Lower lobe of right lung (tissue), 2 donors: ENCODE measurements around the gene LYPD4. TPM values are rescaled to one million over a fixed set of nuclear protein-coding genes. Genes with fewer than 3 reads are reported as not detected.
"Not testable (repeated sequence)": the region's sequence is repeated elsewhere in the genome, so short reads cannot be mapped to it uniquely, and the experiment has no call there.

ENCODE experiments used
- ATAC-seq, 2 donors: fragments of 200-7000 bp; cut with Tn5 transposase; one replicate each; pipeline ENCODE4 v1.9.1; 2020 to 2022; ENCODE audit warnings: mild to moderate bottlenecking in 2 of 2, moderate library complexity in 2 of 2
- DNase-seq: peaks from one replicate; pipeline ENCODE4 v3.0.0-alpha.2; 2020
- H3K27ac ChIP-seq: fragments of 200-600 bp; one replicate; pipeline ENCODE4 v1.8.0; 2022
- H3K27me3 ChIP-seq: fragments of 200-600 bp; one replicate; pipeline ENCODE4 v1.8.0; 2022; ENCODE audit warnings: low read depth
- H3K36me3 ChIP-seq: fragments of 200-600 bp; one replicate; pipeline ENCODE4 v1.8.0; 2022; ENCODE audit warnings: mild to moderate bottlenecking
- H3K4me1 ChIP-seq: fragments of 200-600 bp; one replicate; pipeline ENCODE4 v1.8.0; 2022
- H3K4me3 ChIP-seq: fragments of 200-600 bp; one replicate; pipeline ENCODE4 v1.8.0; 2022; ENCODE audit warnings: mild to moderate bottlenecking
- H3K9me3 ChIP-seq: fragments of 200-600 bp; one replicate; pipeline ENCODE4 v1.8.0; 2022
- intact Hi-C: fragments of 100-400 bp; cut with DNase I; formaldehyde crosslinking; loops from one replicate; pipeline ENCODE4 v1.11.0; 2022
- total RNA-seq: library from RNA; stranded (reverse); fragmentation: NEBNext Ultra II Directional; extraction: Animal tissue kit (Norgen Biotek cat#: 25700); gene quantifications from one replicate; pipeline ENCODE4 v1.2.1, GENCODE V29; 2021
- TF ChIP-seq, protein P1 (sequence below): fragments of 200-600 bp; IDR thresholded peaks from one replicate; pipeline ENCODE4 v1.8.0; 2022; ENCODE audit warnings: antibody characterized with exemption, mild to moderate bottlenecking
- donor health status: DM: no; HTN: yes; CAD: no; lungs with severe emphysema.

Gene LYPD4
- total RNA-seq, 1 donor from 2014 or later, result not detected

DNA sequence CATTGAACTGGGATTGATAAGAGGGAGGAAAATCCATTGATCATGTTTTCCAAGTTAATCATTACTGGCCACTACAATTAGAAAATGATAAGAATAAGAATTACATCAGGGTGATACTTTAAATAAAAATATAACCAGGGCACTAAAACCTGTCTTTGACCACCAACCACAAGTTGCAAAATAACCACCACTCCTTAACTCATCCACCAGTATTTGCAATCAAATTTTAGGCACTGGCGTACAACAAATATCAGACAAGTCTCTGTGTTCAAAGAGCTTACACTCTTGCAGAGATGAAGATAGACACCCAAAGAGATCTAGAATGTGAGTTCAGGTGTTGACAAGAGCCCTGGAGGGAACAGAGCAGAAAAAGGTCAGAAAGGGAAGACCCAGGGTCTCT, 47.6 kb downstream of the LYPD4 start:
- Histone ChIP-seq H3K9me3 (no peaks in the 10 kb centered on the region), H3K4me1 (peaks cover 30% of the 10 kb centered on the region), H3K4me3 (no peak overlapping the region), H3K27me3 (peaks cover 10% of the 10 kb centered on the region), H3K27ac (no peak overlapping the region), H3K36me3 (no peaks in the 10 kb centered on the region)
- intact Hi-C loops, result no loop called here
- ATAC-seq (no peak), DNase-seq (no peak)
- TF ChIP-seq, protein P1, sequence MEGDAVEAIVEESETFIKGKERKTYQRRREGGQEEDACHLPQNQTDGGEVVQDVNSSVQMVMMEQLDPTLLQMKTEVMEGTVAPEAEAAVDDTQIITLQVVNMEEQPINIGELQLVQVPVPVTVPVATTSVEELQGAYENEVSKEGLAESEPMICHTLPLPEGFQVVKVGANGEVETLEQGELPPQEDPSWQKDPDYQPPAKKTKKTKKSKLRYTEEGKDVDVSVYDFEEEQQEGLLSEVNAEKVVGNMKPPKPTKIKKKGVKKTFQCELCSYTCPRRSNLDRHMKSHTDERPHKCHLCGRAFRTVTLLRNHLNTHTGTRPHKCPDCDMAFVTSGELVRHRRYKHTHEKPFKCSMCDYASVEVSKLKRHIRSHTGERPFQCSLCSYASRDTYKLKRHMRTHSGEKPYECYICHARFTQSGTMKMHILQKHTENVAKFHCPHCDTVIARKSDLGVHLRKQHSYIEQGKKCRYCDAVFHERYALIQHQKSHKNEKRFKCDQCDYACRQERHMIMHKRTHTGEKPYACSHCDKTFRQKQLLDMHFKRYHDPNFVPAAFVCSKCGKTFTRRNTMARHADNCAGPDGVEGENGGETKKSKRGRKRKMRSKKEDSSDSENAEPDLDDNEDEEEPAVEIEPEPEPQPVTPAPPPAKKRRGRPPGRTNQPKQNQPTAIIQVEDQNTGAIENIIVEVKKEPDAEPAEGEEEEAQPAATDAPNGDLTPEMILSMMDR, result no peak

DNA sequence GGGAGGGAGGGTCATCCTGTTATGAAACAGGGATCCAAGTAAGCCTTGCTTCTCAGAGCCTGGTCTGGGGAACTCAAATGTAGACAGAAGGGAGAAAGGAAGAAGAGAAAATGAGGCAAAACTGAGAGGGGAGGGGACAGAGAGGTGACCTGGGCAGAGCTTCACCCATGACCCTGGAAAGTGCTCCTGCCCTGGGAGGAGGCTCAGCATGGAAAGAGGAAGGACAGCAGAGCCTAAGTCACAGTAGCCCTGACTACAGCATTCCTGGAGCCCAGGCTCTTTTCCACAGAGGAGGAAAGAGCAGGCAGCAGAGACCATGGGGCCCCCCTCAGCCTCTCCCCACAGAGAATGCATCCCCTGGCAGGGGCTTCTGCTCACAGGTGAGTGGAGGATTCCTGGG, 48.1 kb downstream of the LYPD4 start, which contains the start of gene CEACAM3:
TSS of gene CEACAM3 (plus strand) at position 226 of the 400 bp plus-strand sequence. CDS start at position 317, 91 bp downstream.
- Histone ChIP-seq H3K27ac (no peak within 1 kb of the TSS), H3K9me3 (no peaks in the 10 kb centered on the region), H3K4me3 (no peak within 1 kb of the TSS), H3K4me1 (peaks cover 31% of the 10 kb centered on the region), H3K27me3 (peaks cover 10% of the 10 kb centered on the region), H3K36me3 (no peaks in the 10 kb centered on the region)
- TF ChIP-seq, protein P1, result no peak
- intact Hi-C loops, result no loop called here
- no peak for DNase-seq
- peak in 1 of 2 donors; percentile 28 for ATAC-seq

DNA sequence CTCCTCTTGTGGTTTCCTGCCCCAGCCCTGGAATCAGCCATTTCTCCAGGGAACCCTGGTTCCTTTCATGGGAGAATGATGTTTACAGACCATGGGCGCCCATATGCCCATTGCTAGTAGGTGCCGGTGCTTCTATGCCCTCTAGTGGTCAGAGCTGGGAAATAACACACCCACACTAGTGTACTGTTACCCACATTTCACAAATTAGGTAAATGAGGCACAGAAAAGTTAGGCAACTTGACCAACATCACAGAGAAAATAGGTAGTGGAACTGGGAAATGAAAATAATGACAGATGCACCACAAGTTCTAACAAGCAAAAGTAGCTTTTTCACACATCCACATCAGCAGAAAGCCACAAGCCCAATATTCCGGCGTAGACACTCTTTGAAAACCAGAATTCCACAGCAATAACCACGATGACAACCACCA, 49.4 kb downstream of the LYPD4 start:
- H3K27ac ChIP-seq, result no peak overlapping the region

DNA sequence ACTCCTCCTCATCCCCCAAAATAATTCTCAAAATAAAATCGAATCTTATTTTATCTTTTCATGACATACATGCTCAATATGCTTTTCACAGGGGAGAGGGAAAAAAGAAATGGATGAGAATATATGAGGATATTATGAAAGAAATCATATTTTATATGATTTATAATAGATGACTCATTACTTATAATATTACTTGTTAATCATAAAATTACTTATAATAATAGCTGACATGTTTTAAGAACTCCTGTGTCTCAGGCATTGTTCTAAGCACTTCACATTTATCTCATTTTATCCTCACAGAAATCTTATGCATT, 51.1 kb downstream of the LYPD4 start:
- peaks cover 25% of the 10 kb centered on the region for H3K4me1 ChIP-seq
- H3K27ac ChIP-seq, result no peak overlapping the region
- TF ChIP-seq, protein P1, result no peak

More for the DNA sequence above, 49.4 kb downstream of the LYPD4 start:
- Histone ChIP-seq H3K36me3 (no peaks in the 10 kb centered on the region), H3K4me3 (no peak overlapping the region), H3K27me3 (peaks cover 10% of the 10 kb centered on the region), H3K4me1 (peaks cover 31% of the 10 kb centered on the region), H3K9me3 (no peaks in the 10 kb centered on the region)
- ATAC-seq, result peak; percentile 80 to 84
- intact Hi-C loops, result no loop called here
- no peak for DNase-seq
- TF ChIP-seq, protein P1, result peak; percentile 77

DNA sequence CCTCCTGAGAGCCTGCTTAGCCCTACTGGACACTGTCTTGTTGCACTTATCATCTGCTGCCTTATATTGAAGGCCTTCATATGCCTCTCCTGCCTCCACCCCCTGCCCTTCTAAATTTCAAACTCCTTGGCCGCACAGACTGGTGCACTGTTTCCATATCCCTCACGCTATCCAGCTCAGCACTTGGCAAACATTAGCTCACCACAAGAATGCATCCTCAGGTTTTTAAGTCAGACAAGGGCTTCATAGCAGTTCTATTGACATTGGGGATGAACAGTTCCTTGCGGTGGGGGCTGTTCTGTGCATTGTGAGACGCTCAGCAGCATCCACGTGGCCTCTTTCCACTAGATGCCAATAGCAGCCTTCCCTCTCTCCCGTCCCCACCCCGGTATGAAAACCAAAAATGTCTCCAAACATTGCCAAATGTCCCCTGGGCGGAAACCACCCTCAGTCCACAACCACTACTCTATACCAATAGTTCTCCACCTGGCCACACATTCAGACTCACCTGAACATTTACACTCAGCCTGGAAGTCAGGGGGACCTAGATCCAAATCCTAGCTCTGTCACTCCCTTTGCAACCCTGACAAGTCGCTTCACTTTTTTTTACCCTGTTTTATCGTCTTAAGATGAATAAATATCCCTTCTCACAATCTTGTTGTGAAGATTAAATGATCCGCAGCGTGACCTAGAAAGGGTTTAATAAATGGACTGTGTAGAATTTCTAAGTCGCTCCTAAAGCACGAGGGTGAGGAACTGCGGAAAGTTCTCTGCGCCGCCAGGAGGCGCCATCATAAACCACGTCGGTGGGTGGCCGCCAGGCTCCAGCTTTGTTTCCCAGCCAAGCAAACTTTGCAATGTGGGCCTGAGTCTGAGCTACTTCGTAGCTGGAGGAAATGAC, 51.7 kb downstream of the LYPD4 start:
- no peaks in the 10 kb centered on the region for H3K9me3 ChIP-seq
- TF ChIP-seq, protein P1, result peak; percentile 60
- H3K27ac ChIP-seq, result no peak overlapping the region
- ATAC-seq (peak; percentile 86 to 87), DNase-seq (peak; percentile 83)
- no peak overlapping the region for H3K4me3 ChIP-seq
- no peaks in the 10 kb centered on the region for H3K36me3 ChIP-seq
- intact Hi-C loops, result no loop called here
- peaks cover 10% of the 10 kb centered on the region for H3K27me3 ChIP-seq
- peaks cover 25% of the 10 kb centered on the region for H3K4me1 ChIP-seq

More for the DNA sequence above, 51.1 kb downstream of the LYPD4 start:
- H3K9me3 ChIP-seq, result no peaks in the 10 kb centered on the region
- H3K27me3 ChIP-seq, result peaks cover 10% of the 10 kb centered on the region
- DNase-seq, result no peak
- no peak for ATAC-seq
- intact Hi-C loops, result no loop called here
- H3K4me3 ChIP-seq, result no peak overlapping the region
- H3K36me3 ChIP-seq, result no peaks in the 10 kb centered on the region

DNA sequence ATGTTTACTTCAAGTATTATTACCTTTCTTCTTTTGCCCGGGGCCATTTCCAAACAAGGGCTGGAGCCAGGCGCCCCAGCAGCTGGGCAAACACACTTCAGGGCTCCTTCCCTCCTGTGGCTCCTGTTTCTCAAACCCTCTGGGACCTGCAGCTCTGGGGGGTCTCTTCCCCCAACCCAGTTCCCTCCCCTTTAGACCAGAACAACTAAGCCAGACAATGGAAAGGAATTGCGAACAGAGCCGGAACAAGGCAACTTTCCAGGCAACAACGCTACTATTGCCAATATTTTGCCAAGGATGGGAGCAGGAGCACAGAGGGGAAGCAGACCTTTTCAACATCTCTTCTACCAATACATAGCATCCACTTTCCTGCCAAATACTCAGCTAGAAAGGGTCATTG, 55.4 kb downstream of the LYPD4 start:
- H3K36me3 ChIP-seq, H3K9me3 ChIP-seq, ATAC-seq, intact Hi-C loops, H3K27ac ChIP-seq, H3K4me3 ChIP-seq, DNase-seq: not testable (repeated sequence)
- Histone ChIP-seq H3K27me3 (peaks cover 29% of the 10 kb centered on the region), H3K4me1 (peaks cover 30% of the 10 kb centered on the region)

DNA sequence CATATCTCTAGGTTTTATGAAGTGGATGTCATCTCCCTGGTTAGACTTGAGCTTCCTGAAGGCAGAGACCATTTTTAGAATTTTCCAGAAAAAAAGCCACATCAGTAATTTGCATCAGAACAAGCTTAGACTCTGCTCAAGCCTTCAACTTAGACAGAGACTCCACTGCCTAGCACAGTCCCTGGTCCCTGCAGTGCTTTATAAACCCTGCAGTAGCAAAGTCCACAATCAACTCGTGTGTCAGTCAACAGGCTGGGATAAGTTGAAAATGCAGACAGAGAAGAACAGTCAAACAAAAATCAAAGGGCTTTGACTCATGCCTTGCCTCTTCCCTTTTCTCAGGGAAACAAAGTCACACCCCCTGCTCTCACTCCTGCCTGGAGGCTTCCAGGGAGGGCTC, 56.0 kb downstream of the LYPD4 start:
- H3K27ac ChIP-seq, ATAC-seq, H3K4me3 ChIP-seq, H3K36me3 ChIP-seq, H3K9me3 ChIP-seq, intact Hi-C loops, DNase-seq: not testable (repeated sequence)
- Histone ChIP-seq H3K4me1 (peaks cover 30% of the 10 kb centered on the region), H3K27me3 (peaks cover 29% of the 10 kb centered on the region)
